Measurements from ENCODE around the gene TRIM29. TPM values are rescaled to one million over a fixed set of nuclear protein-coding genes. Genes with fewer than 3 reads are reported as not detected.
A peak's percentile ranks its signal among the peaks of the same experiment; 100 is the strongest.

The TRIM29 gene
- total RNA-seq, 1 experiment from 2014 or later, result 293 TPM

DNA sequence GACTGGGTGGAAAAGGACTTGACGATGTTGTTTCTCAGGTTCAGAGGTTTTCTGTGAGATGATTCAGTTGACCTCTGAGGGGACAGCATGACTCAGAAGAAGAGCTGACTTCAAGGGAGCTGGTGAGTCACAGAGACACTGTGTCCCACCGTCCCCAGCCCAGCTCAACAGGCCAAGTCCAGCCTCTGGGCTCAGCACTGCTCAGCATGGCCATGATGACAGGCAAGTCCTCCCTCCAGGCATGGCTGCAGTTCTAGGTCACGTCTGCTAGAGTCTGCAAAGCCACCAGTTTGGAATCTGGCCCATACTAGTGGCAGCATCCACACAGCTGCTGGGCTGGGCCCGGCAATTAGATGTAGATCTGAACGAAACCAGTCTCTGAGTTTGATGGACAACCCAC is 12.9 kb downstream of the TRIM29 start:
- no TSS peak for BruUV-seq (replicated peaks)
- H3K27ac ChIP-seq, result peak overlapping the region; percentile 98
- H3F3A ChIP-seq (ENCODE audit: insufficient read depth, low read depth), result peaks cover 48% of the 10 kb centered on the region
- 0 out of 2 replicates have a peak, but pooled peaks cover 9% of the 10 kb centered on the region for H3K36me3 ChIP-seq (ENCODE audit: low read depth)
- peak overlapping the region; percentile 81 for H3K4me2 ChIP-seq
- H3K79me2 ChIP-seq (ENCODE audit: low read depth), result 0 out of 2 replicates have a peak, but pooled peaks cover 4% of the 10 kb centered on the region
- POLR2A ChIA-PET (ENCODE audit: unreplicated experiment), result interaction anchor here (0.6 to 0.9 kb wide), 7 partner anchors 13 to 1144 kb away, joined by 3 to 9 read pairs (median 5); no protein-coding TSS in a partner anchor
- H2AFZ ChIP-seq, result no peak overlapping the region
- H3K27me3 ChIP-seq (ENCODE audit: insufficient read depth, low read depth), result no peaks in the 10 kb centered on the region
- no peaks in the 10 kb centered on the region for H3K9me2 ChIP-seq (ENCODE audit: insufficient read depth)
- peak; percentile 86 to 99 for DNase-seq
- H3K9me3 ChIP-seq (ENCODE audit: insufficient read depth, low read depth), result no peaks in the 10 kb centered on the region; the same call in 1 of the 2 replicates
- peaks cover 58% of the 10 kb centered on the region for H3K4me1 ChIP-seq (replicated peaks; ENCODE audit: insufficient read depth)
- H4K20me1 ChIP-seq (ENCODE audit: insufficient read depth), result no peaks in the 10 kb centered on the region
- TF ChIP-seq CTCF (conservative IDR thresholded peaks at IDR 0.05), result no peak
- no peak for TF ChIP-seq EZH2 (IDR thresholded peaks at IDR 0.05; ENCODE audit: low read depth)
- intact Hi-C loops (cut with micrococcal nuclease; ENCODE audit: unreplicated experiment), result loop anchor here (1.0 to 10.0 kb wide), 3 partner anchors 13 to 760 kb away; partner anchors contain the start of gene TRIM29
- CTCF ChIA-PET, result interaction anchor here (0.9 kb wide), 1 partner anchor 13 kb away, joined by 3 read pairs; the partner anchor contains the start of gene TRIM29
- H3K4me3 ChIP-seq, result no peak overlapping the region

DNA sequence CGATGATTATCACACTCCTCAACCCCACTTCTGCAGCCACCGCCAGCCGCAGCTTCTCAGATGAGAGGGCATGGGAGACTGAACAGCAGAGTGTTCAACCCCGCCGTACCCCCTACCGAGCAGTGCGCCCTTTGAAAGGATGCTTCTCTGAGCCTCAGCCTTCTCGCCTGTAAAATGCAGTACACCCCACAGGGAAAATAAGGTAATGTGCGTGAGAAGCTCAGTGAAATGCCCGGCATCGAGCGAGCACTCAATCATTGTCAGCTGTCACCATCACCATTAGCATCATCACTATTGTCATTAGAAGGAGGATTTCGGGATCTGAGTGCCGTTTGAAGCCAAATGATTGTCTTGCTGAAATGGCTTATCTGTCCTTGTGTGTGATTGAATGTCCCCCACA is 13.6 kb downstream of the TRIM29 start:
- no peaks in the 10 kb centered on the region for H3K27me3 ChIP-seq (ENCODE audit: insufficient read depth, low read depth)
- 0 out of 2 replicates have a peak, but pooled peaks cover 4% of the 10 kb centered on the region for H3K79me2 ChIP-seq (ENCODE audit: low read depth)
- H3K9me2 ChIP-seq (ENCODE audit: insufficient read depth), result no peaks in the 10 kb centered on the region
- H3K36me3 ChIP-seq (ENCODE audit: low read depth), result 0 out of 2 replicates have a peak, but pooled peaks cover 16% of the 10 kb centered on the region
- POLR2A ChIA-PET (ENCODE audit: unreplicated experiment), result interaction anchor here (0.7 to 0.9 kb wide), 2 partner anchors 88 to 180 kb away, joined by 4 to 7 read pairs; no protein-coding TSS in a partner anchor
- no peaks in the 10 kb centered on the region for H4K20me1 ChIP-seq (ENCODE audit: insufficient read depth)
- peak overlapping the region; percentile 98 for H3K27ac ChIP-seq
- H3K9me3 ChIP-seq (ENCODE audit: insufficient read depth, low read depth), result no peaks in the 10 kb centered on the region; the same call in 1 of the 2 replicates
- H3K4me3 ChIP-seq, result no peak overlapping the region
- CTCF ChIA-PET, result interaction anchor here (0.9 kb wide), 1 partner anchor 13 kb away, joined by 3 read pairs; the partner anchor contains the start of gene TRIM29
- DNase-seq, result no peak
- H2AFZ ChIP-seq, result no peak overlapping the region
- TF ChIP-seq CTCF (conservative IDR thresholded peaks at IDR 0.05) (no peak), EZH2 (IDR thresholded peaks at IDR 0.05; ENCODE audit: low read depth) (no peak)
- intact Hi-C loops (cut with micrococcal nuclease; ENCODE audit: unreplicated experiment), result loop anchor here (2.0 to 10.0 kb wide), 6 partner anchors 44 to 760 kb away; partner anchors contain the start of gene OAF
- BruUV-seq (replicated peaks), result no TSS peak
- peaks cover 61% of the 10 kb centered on the region for H3K4me1 ChIP-seq (replicated peaks; ENCODE audit: insufficient read depth)
- H3F3A ChIP-seq (ENCODE audit: insufficient read depth, low read depth), result peaks cover 51% of the 10 kb centered on the region
- peak overlapping the region; percentile 81 for H3K4me2 ChIP-seq

DNA sequence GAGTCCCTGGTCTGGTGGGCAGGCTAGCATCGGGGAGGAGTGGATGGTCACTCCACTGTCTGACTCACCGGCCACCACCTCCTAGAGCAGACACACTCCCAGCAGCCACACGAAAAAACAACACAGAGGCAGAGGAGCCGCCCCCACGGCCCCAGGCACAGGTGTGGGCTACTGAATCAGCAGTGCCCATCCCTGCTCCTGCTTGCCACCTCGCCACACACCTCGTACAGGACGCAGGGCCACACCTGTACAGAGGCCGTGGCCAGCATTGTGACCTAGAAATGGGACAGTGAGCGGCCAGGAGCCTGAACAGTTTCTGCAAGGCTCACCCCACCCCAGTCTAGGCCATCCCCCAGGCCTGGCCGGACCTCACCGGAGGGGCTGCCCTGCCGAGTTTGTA is 14.0 kb downstream of the TRIM29 start:
- ChIA-PET POLR2A (ENCODE audit: unreplicated experiment) (no interaction called here), CTCF (no interaction called here)
- Histone ChIP-seq H3K4me3 (no peak overlapping the region), H3K36me3 (ENCODE audit: low read depth) (0 out of 2 replicates have a peak, but pooled peaks cover 16% of the 10 kb centered on the region), H2AFZ (no peak overlapping the region), H3K9me3 (ENCODE audit: insufficient read depth, low read depth) (no peaks in the 10 kb centered on the region; the same call in 1 of the 2 replicates), H3K79me2 (ENCODE audit: low read depth) (0 out of 2 replicates have a peak, but pooled peaks cover 4% of the 10 kb centered on the region), H3K27me3 (ENCODE audit: insufficient read depth, low read depth) (no peaks in the 10 kb centered on the region), H3K9me2 (ENCODE audit: insufficient read depth) (no peaks in the 10 kb centered on the region), H3K4me1 (replicated peaks; ENCODE audit: insufficient read depth) (peaks cover 61% of the 10 kb centered on the region), H3K4me2 (peak overlapping the region; percentile 81), H3F3A (ENCODE audit: insufficient read depth, low read depth) (peaks cover 51% of the 10 kb centered on the region), H3K27ac (peak overlapping the region; percentile 98), H4K20me1 (ENCODE audit: insufficient read depth) (no peaks in the 10 kb centered on the region)
- BruUV-seq (replicated peaks), result no TSS peak
- intact Hi-C loops (cut with micrococcal nuclease; ENCODE audit: unreplicated experiment), result loop anchor here (2.0 to 10.0 kb wide), 6 partner anchors 45 to 759 kb away; partner anchors contain the start of gene OAF
- TF ChIP-seq CTCF (conservative IDR thresholded peaks at IDR 0.05), result no peak
- peak; percentile 91 to 96 for DNase-seq
